GM12878 (cell line): ENCODE data around the gene C2CD4D. TPM values are rescaled to one million over a fixed set of nuclear protein-coding genes. Genes with fewer than 3 reads are reported as not detected.
A peak's percentile ranks its signal among the peaks of the same experiment; 100 is the strongest.

Experiments
- ASH2L ChIP-seq: fragments of 300-600, 200-600 bp; sonication (generic); IDR thresholded peaks from 2 replicates; pipeline ENCODE4 v1.6.1; 2017; ENCODE audit warnings: low read depth, mild to moderate bottlenecking, borderline replicate concordance
- ATF3 ChIP-seq: IDR thresholded peaks from 2 replicates; pipeline ENCODE4 v1.6.1; 2011; ENCODE audit warnings: low read depth, mild to moderate bottlenecking, low read length, moderate library complexity, borderline replicate concordance; ENCODE audit errors: extremely low read depth
- ATF7 ChIP-seq: fragments of 450-650 bp; IDR thresholded peaks from 2 replicates; pipeline ENCODE4 v1.6.1; 2016; ENCODE audit warnings: low read depth, mild to moderate bottlenecking
- BCL11A ChIP-seq: IDR thresholded peaks from 2 replicates; pipeline ENCODE4 v1.6.1; 2011; ENCODE audit warnings: low read depth, low read length
- BCL3 ChIP-seq: IDR thresholded peaks from 2 replicates; pipeline ENCODE4 v1.6.1; 2011; ENCODE audit warnings: borderline replicate concordance, low read depth, mild to moderate bottlenecking, moderate library complexity, low read length; ENCODE audit not compliant: insufficient read depth, poor library complexity, severe bottlenecking
- BMI1 ChIP-seq: fragments of 450-650 bp; IDR thresholded peaks from 2 replicates; pipeline ENCODE4 v1.6.1; 2016; ENCODE audit warnings: mild to moderate bottlenecking, moderate library complexity, borderline replicate concordance
- HDAC6 ChIP-seq: fragments of 200-600 bp; sonication (generic); IDR thresholded peaks from one replicate; pipeline ENCODE4 v1.8.0; 2017; ENCODE audit warnings: antibody characterized with exemption; ENCODE audit not compliant: unreplicated experiment
- IKZF2 ChIP-seq, 2 experiments: fragments of 450-650 bp; IDR thresholded peaks; 2 replicates each; pipeline ENCODE4 v1.6.1; 2017; ENCODE audit warnings: mild to moderate bottlenecking in 2 of 2, moderate library complexity in 2 of 2
- JUND ChIP-seq: IDR thresholded peaks from 2 replicates; pipeline ENCODE4 v1.6.1; 2012; ENCODE audit warnings: low read depth, mild to moderate bottlenecking, low read length, improper control_type of control experiment, moderate library complexity
- MEF2A ChIP-seq: IDR thresholded peaks from 2 replicates; pipeline ENCODE4 v1.6.1; 2011; ENCODE audit warnings: low read depth, mild to moderate bottlenecking, low read length, moderate library complexity; ENCODE audit not compliant: insufficient read depth
- NFYB ChIP-seq: IDR thresholded peaks from 2 replicates; pipeline ENCODE4 v1.6.1; 2011; ENCODE audit warnings: low read depth, mild to moderate bottlenecking, low read length, improper control_type of control experiment, moderate library complexity; ENCODE audit not compliant: insufficient read depth
- NRF1 ChIP-seq: conservative IDR thresholded peaks from 2 replicates; pipeline ENCODE4 v1.6.1; 2011; ENCODE audit warnings: mild to moderate bottlenecking, low read depth, low read length, improper control_type of control experiment
- POU2F2 ChIP-seq: IDR thresholded peaks from 3 replicates; pipeline ENCODE4 v1.6.1; 2011; ENCODE audit warnings: low read depth, mild to moderate bottlenecking, low read length, borderline replicate concordance
- SIN3A ChIP-seq: IDR thresholded peaks from 2 replicates; pipeline ENCODE4 v1.6.1; 2012; ENCODE audit warnings: low read depth, low read length, improper control_type of control experiment
- SKIL ChIP-seq: fragments of 450-650 bp; IDR thresholded peaks from 2 replicates; pipeline ENCODE4 v1.6.1; 2017; ENCODE audit warnings: mild to moderate bottlenecking, low read depth, inconsistent platforms; ENCODE audit not compliant: poor library complexity, severe bottlenecking
- SMARCA5 ChIP-seq: fragments of 450-650 bp; IDR thresholded peaks from 2 replicates; pipeline ENCODE4 v1.6.1; 2017; ENCODE audit warnings: mild to moderate bottlenecking
- TAF1 ChIP-seq: IDR thresholded peaks from 2 replicates; pipeline ENCODE4 v1.6.1; 2011; ENCODE audit warnings: mild to moderate bottlenecking, low read depth, low read length, borderline replicate concordance
- TBL1XR1 ChIP-seq: IDR thresholded peaks from 2 replicates; pipeline ENCODE4 v1.6.1; 2012; ENCODE audit warnings: low read depth, low read length, improper control_type of control experiment
- TCF12 ChIP-seq: IDR thresholded peaks from 2 replicates; pipeline ENCODE4 v1.6.1; 2011; ENCODE audit warnings: low read depth, mild to moderate bottlenecking, low read length
- ZBTB11 ChIP-seq: fragments of 450-650 bp; formaldehyde crosslinking; IDR thresholded peaks from 2 replicates; pipeline ENCODE4 v1.5.0; 2022; ENCODE audit warnings: mild to moderate bottlenecking, missing genetic modification characterization
- ZNF217 ChIP-seq: fragments of 450-650 bp; IDR thresholded peaks from 2 replicates; pipeline ENCODE4 v1.6.1; 2017; ENCODE audit warnings: antibody characterized with exemption, mild to moderate bottlenecking
- polyA plus RNA-seq, 11 experiments: library from polyadenylated mRNA; depleted of rRNA in 4 of 11; unstranded in 6 of 11; stranded (reverse) in 5 of 11; fragments of >200 nt; fragmentation: Nextera tagmentation in 4 of 11; fragmentation: Illumina TruSeq in 1 of 11; extraction: Ambion mirVana in 4 of 11; extraction: Trizol in 1 of 11; gene quantifications; 1 replicate in 1 of 11; 2 replicates in 10 of 11; pipeline versions ENCODE4 v1.2.1 to v1.2.3, GENCODE V29; 2011 to 2016; ENCODE audit warnings: inconsistent platforms in 2 of 11, missing spikeins in 2 of 11, low read depth in 1 of 11
- total RNA-seq, 4 experiments: library from RNA; depleted of rRNA in 3 of 4; stranded (reverse); fragments of >200 nt in 3 of 4; fragmentation: Illumina TruSeq in 1 of 4; extraction: Trizol in 1 of 4; gene quantifications; 2 replicates each; pipeline versions ENCODE4 v1.2.1 to v1.2.3, GENCODE V29; 2013 to 2021

Gene C2CD4D
- total and polyA plus RNA-seq, 10 of the 15 experiments (the other 5 are each of a cell fraction or from before 2014, with no cell fraction given): 0.03 to 0.67 (median 0.13) TPM; not detected in 4

GRCh38 chr1:151838222-151839081 is 1.2 kb downstream of the C2CD4D start (continued):
- TF ChIP-seq ZBTB11: no peak
- no peak for TF ChIP-seq NFYB
- TF ChIP-seq BCL11A: no peak
- TF ChIP-seq BMI1: no peak
- TF ChIP-seq POU2F2: no peak
- peak; percentile 57; the same call in 1 of the 2 replicates for TF ChIP-seq ZNF217
- TF ChIP-seq ATF7: no peak
- TF ChIP-seq JUND: no peak
- TF ChIP-seq HDAC6: peak; percentile 38
- peak; percentile 68; the same call in 1 of the 2 replicates for TF ChIP-seq TCF12
- TF ChIP-seq IKZF2 (IDR thresholded peaks at IDR 0.05): no peak
- no peak for TF ChIP-seq TBL1XR1
- no peak for TF ChIP-seq TAF1
- TF ChIP-seq MEF2A: no peak
- no peak for TF ChIP-seq NRF1
- TF ChIP-seq ATF3: no peak
- 0 out of 2 replicates have a peak, but pooled peaks have one; percentile 30 for TF ChIP-seq SMARCA5
- no peak for TF ChIP-seq ASH2L
- no peak for TF ChIP-seq BCL3
- no peak for TF ChIP-seq SKIL
- no peak; the same call in 1 of the 2 replicates for TF ChIP-seq SIN3A
